ENCODE data around the gene ROBO3.

The ROBO3 gene

DNA sequence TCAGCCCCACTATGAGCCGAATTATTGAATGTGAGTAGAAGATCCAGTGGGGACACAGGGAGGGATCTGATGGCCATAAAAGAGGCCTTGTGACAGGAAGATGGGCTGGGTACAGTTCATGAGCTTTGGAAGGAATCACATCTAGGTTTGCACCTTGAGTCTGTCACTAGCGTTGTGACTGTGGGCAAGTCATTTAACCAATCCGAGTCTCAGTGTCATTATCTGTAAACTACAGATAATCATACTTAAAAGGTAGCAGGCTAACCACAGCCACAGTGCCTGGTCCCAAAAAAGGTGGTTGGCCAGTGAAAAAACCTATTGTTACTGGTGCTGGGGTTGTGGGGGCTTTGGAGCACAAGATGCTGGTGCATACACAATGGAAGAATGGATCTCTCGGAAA, 57.6 kb downstream of the ROBO3 start:
- Histone ChIP-seq H3K4me1 (ENCODE audit: control insufficient read depth in 1 of 2, insufficient read depth in 1 of 2, low read depth in 1 of 2, low read length in 1 of 2) (peaks cover 7 to 32% of the 10 kb centered on the region in 2 experiments), H3K36me3 (no peaks in the 10 kb centered on the region), H3K4me3 (ENCODE audit: low read depth in 1 of 2, low read length in 1 of 2) (no peak overlapping the region), H3K27me3 (peaks cover 27% of the 10 kb centered on the region), H3K9me3 (no peaks in the 10 kb centered on the region), H3K27ac (no peak overlapping the region)
- TF ChIP-seq CTCF (IDR thresholded peaks at IDR 0.05) = no peak

- no peaks in the 10 kb centered on the region for H3K36me3 ChIP-seq
- H3K4me3 ChIP-seq (ENCODE audit: low read depth in 1 of 2, low read length in 1 of 2) = no peak overlapping the region
- TF ChIP-seq CTCF (IDR thresholded peaks at IDR 0.05) = no peak
- peaks cover 27% of the 10 kb centered on the region for H3K27me3 ChIP-seq
- peaks cover 5 to 28% of the 10 kb centered on the region in 2 experiments for H3K4me1 ChIP-seq (ENCODE audit: control insufficient read depth in 1 of 2, insufficient read depth in 1 of 2, low read depth in 1 of 2, low read length in 1 of 2)
- H3K27ac ChIP-seq = no peak overlapping the region
- no peaks in the 10 kb centered on the region for H3K9me3 ChIP-seq
Measured at GRCh38 chr11:124923296-124923695, 58.1 kb downstream of the ROBO3 start.

DNA sequence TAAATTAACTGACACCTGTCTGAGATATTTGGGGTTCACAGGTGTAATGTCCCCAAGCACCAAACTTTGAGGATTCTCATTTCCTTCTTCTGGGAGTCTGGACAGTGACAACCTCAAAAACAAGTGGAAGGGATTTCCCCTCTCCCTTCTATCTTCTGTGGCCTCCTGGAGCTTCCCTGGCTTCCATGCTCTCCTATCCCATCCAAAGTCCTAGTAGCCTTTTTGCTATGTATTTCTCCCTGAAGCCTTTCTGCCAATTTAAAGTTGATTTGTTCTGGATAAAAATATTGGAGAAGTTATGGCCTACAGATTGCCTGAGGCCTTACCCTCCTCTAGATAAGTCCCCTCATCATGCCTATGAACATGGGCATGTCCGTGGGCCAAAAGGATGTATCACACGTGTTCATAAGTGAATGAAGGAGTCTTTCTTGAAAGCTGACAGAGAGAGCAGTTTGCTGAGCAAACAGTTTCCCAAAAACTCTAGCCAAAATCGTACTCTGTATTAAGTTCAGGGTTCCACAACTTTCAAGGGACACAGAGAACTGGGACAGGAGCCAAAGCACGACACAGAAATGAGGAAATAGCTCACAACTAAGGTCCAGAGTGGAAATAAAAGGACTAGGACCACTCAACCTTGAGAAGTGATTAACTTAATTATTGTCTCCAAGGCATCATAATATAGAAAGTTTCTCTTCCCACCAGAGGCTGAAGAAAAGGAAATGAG, 63.9 kb downstream of the ROBO3 start:
- Histone ChIP-seq H3K36me3 (no peaks in the 10 kb centered on the region), H3K27me3 (peaks cover 3% of the 10 kb centered on the region), H3K27ac (no peak overlapping the region), H3K4me1 (ENCODE audit: control insufficient read depth in 1 of 2, insufficient read depth in 1 of 2, low read depth in 1 of 2, low read length in 1 of 2) (no peaks in the 10 kb centered on the region), H3K9me3 (no peaks in the 10 kb centered on the region), H3K4me3 (ENCODE audit: low read depth in 1 of 2, low read length in 1 of 2) (no peak overlapping the region)
- TF ChIP-seq CTCF (IDR thresholded peaks at IDR 0.05) = no peak

GRCh38 chr11:124930799-124931198, 65.6 kb downstream of the ROBO3 start:
- Histone ChIP-seq H3K4me3 (ENCODE audit: low read depth in 1 of 2, low read length in 1 of 2) (no peak overlapping the region), H3K4me1 (ENCODE audit: control insufficient read depth in 1 of 2, insufficient read depth in 1 of 2, low read depth in 1 of 2, low read length in 1 of 2) (no peaks in the 10 kb centered on the region), H3K27ac (no peak overlapping the region), H3K27me3 (peaks cover 20% of the 10 kb centered on the region), H3K9me3 (no peaks in the 10 kb centered on the region), H3K36me3 (no peaks in the 10 kb centered on the region)
- TF ChIP-seq CTCF (IDR thresholded peaks at IDR 0.05) = no peak
